ENCODE data around the gene SMIM31. TPM values are rescaled to one million over a fixed set of nuclear protein-coding genes. Genes with fewer than 3 reads are reported as not detected.

Gene SMIM31
- total RNA-seq = not detected in 2 replicates

DNA sequence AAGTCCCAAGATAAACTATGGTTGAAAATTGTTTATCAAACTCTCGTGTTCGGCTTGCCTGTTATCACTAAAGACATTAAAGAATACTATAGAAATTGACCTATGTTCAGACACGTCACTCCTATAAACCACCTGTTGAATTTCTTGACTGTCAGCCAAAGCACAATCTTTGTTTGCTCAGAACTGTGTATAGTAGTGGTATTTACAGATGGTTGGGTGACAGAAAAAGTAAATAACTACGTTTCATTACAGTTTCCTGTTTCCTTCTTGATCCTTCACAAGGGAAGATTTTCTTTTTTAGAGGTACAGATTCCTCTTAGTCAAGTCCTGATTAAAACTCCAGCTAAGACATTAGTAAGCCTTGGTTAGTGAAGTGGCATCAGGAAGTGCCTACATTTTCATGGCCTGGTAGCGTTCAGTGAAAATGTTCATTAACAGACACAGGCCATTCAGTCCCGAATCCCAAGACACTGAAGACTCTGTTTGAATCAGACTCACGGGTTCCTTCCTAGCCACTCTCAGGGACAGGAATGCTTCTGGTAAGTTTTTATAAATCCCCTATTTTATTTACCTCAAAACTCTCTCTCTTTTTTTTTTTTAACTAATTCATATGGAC is at the start of gene SMIM31:
Gene SMIM31 (plus strand): TSS at position 259 of the 616 bp plus-strand sequence. CDS start 16,313 bp downstream, outside the sequence.

Other genes starting within 250 kb of the SMIM31 start
- gene APELA, start 123.0 kb downstream of the SMIM31 start, total RNA-seq = not detected in 2 replicates
- gene TRIM61, start 223.5 kb downstream of the SMIM31 start, total RNA-seq = not detected in 2 replicates

Data from bladder microvascular endothelial cell (primary cell).